GM15510 (cell line): ENCODE measurements around the gene MDGA2.

Experiments
- POLR2A ChIP-seq: IDR thresholded peaks from 3 replicates; pipeline ENCODE4 v1.6.1; 2011; ENCODE audit warnings: borderline replicate concordance; ENCODE audit not compliant: insufficient read length; ENCODE audit errors: extremely low read depth

Gene MDGA2

DNA sequence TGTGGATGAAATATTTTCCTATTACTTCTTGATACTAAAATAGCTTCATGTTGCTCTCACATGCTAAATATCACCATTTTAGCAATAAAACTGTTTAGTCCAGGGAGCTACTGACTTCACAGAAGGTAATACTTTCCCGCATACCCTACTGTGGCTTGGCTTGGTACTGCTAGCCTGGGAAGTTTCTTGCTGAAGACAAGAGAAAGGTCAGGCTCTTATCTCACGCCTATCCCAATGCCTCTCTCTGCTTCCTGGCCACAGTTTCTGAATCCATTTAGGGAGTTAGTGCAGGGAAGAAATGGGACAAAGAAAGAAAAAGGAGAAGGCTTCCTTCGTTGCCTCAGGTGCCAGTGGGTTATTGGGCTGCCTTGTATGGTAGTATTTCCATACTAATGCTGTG, 228.3 kb downstream of the MDGA2 start:
- no peak for TF ChIP-seq POLR2A

DNA sequence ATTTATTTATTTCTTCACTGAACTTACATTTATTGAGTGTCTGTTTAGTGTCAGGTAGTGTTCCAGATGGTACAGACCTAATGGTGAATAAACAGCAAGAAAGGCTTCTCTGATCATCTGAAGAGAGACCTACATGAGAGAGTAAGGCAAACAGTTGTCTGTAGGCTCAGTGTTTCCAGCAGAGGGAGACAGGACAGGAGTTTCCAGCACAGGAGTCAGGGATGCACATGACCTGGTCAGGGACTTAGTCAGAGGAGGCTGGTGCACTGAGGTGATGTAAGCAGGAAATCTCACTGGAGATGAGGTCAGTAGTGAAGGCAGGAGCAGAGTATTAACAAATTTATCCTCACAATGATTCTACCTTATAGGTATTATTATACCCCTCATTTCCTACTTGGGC, 233.2 kb downstream of the MDGA2 start:
- no peak for TF ChIP-seq POLR2A

DNA sequence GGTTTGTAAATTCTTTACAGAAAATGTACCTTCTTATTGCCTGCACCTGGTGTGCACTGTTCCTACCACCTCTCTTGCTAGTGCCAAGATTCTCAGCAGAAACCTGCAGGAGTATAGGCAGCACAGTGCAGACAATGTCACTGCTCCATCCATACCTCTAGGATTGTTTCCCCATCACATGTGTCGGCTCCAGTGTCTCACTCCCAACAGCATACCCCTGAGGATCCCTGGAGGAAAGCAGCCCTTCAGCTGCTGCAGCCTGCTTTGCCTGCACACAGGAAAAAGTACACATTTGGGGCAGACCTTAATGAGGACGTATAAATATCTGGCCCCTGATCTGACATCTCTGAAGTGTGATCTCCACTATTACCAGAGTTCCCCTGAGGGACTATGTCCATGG, 235.5 kb downstream of the MDGA2 start:
- no peak for TF ChIP-seq POLR2A

DNA sequence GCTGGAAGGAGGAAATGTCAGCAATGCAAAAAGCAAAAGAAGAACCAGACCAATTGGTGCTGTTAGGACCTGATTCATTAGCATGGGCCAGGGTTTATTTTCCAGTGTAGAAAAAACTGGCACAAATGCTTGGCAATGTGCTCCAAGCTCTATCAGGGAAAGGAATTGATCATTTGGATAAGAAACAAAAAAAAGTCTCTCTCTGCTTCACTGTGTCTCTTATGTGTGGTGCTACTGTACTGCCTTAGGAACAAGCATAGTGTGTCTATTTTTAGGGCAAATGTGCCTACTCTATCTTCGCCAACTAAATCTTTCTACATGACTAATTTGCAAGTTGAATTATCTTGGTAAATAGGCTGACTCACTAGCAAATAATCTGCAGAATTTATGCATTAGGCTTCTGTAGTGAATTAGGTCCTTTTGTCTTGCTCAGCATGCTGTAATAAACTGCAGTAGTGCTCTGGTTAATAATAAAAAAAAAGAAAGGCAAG, 236.7 kb downstream of the MDGA2 start:
- no peak for TF ChIP-seq POLR2A

DNA sequence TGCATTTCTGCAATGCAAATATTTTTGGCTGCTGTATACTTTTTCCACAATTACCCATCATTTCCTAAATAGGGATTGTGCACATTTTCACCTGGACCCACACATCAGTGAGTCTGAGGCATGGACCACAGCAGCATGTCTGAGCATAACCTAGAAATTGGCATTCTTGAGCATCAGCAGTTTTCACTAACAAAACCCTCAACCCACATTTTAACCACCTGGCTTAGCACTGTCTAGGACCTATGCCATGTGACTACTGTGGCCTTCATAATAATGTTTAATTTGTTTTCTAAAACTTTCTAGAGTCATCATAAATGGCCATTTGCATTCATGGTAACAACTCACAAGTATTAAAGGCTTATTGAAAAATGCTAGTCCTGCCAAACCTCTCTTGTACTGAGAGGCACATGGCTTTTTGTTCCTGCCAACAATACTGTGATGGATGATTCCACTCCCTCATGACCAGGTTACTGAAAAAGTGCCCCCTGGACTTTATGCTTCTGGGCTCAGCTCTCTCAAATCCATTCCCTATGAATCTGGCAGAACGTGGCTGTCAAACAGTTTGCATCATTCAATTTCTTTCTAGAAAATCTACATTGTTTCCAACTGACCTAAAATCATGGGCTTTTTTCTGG, 240.0 kb downstream of the MDGA2 start:
- TF ChIP-seq POLR2A: no peak

DNA sequence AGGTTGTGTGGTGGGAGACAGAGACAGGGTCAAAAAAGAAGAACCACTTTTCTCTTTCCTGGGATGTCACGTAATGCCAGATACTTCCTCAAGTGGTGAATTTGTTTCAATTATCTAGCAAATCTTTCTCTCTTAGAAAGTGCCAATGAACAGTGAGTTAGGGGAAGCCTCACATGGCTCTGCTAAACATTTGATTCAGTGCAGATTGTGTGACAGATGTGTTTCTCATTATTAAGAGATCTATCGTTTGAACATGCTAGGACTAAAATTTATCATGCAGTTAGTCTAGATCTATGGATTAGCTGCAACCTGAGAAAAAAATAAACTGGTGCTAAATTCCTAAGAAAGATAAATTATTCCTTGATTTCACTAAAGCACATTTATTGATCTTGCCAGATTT, 247.8 kb downstream of the MDGA2 start:
- no peak for TF ChIP-seq POLR2A

DNA sequence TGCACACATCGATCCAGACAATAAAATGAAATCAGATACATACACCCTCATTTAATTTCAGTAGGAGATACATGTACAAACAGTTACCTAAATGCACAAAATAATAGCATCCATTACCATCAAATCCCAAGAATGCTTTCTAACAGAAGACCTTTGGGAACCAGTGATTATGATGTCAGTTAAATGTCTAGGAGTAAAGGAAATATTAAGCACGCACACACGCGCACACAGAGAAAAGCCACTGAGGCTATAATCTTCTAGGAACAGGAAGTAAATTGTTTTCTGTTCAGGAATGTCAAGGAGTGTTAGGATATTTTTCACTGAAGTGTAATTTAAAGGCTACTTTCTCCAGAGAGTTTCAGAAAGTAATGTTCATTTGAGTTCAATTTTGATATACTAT, 250.1 kb downstream of the MDGA2 start:
- no peak for TF ChIP-seq POLR2A

DNA sequence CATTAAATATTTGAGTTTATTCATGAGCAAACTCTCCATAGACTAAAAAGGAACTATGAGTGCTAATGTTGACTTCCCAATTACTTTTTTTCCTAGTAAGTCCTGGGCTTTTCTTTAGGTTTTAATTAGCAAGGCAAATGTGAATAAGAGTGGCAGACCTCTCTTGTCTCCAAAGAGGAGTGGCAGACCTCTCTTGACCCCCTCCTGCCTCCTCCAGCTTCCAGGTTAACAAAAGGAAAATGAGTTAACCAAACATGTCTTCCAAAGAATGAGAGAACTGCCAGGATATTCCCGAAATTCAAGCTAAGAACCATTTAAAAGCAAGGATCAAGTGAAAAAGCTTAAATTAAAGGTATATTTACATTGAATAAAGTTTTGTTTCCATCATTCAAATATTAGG, 253.2 kb downstream of the MDGA2 start:
- no peak for TF ChIP-seq POLR2A

DNA sequence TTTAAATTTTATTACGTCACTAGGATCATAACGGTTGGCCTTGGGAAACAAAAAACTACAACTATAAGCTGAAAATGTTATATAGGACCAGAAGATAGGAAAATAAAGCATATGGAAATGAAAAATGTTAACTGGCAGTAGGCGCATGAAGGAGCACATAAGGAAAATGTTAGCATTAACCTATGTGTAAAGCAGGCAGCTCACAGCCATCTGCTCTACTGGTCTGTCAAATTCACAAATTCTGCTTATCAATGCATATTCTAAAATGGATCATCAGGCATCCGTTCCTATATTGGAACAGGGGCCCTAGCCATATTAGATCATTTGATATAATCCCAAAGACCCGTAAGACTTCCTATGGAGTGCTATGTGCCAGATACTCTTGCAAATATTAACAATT, 263.9 kb downstream of the MDGA2 start:
- TF ChIP-seq POLR2A: no peak

DNA sequence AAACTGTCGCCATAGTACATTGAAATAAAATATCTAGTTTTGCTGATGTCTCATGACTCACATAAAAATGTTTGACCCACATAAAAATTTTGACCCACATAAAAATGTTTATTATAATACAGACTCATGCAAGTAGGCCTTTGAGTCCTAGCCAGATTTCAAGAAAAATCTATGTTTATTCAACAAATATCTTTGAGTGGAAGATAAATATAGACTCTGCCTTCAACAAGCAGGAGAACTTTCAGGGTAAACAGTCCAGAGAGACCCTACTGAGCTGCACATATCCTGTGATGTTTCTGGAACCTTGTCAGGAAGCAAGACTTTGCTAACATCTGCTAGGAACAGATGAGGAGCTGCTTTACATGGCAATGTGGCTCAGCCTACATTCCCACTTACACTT, 283.1 kb downstream of the MDGA2 start:
- TF ChIP-seq POLR2A: no peak

DNA sequence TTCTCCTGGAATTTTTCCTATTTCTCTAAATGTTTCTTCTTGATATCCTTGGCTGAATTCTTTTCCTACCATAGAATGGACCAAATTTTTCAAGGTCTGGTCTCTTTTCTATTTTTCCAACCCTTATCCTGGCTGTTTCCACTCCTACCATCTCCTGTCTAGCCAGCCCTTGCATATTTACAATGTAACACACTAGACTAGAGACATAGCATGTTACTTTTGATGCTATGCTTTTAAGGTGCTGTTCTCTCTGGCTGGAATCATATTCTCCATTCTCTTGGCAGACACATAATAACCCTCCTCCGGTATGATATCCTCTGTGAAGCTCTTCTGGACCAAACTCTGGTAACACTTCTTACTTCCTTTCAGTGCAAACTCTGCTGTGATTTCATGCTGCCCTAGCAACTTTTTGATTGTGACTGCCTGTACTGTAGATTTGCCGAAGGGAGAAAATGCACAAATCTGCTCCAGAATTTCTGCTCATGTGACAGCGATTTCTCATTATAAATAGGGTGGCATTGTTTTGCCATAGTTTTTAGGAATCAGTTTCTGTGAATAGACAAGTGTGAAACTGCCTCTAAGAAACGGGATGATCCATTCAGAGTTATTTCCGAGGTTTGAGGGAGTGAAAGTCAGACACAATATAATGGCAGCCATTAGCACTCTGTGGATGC, 284.4 kb downstream of the MDGA2 start:
- TF ChIP-seq POLR2A: no peak

DNA sequence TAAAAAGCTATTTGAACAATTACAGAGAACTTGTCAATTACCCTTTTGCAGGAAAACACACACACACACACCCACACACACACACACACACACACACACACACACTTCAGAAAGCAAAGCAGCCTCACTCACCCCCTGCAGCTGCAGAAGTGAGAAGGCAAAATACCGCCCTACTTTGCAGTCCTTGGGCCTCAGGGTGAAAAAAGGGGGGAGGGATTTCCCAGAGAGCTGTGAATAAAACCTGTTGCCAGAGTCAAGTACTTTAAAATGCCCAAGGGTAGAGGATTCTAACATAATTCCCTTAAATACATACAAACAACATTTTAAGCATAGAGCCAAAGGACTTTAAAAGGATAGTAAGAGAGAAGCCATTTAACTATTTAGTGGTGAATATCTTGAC, 285.9 kb downstream of the MDGA2 start:
- no peak for TF ChIP-seq POLR2A

DNA sequence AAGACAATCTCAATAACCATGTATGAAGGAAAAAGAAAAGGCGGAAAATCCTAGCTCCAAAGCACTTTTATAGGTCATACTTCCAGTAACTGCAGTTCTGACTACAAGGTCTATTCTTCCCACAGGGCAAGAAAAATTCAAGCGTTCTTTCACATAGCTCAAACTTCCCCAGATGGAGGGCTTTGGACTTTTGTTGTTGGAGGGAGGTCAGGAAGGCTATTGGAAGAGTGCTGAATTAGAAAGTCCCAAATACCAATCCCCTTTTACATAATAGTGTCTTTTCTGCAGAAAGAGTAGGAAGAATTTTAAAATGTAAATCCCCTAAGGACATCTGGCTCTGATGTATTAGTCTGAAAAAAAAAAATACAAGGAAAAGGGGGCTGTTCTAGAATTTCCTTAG, 309.4 kb downstream of the MDGA2 start:
- TF ChIP-seq POLR2A: no peak

DNA sequence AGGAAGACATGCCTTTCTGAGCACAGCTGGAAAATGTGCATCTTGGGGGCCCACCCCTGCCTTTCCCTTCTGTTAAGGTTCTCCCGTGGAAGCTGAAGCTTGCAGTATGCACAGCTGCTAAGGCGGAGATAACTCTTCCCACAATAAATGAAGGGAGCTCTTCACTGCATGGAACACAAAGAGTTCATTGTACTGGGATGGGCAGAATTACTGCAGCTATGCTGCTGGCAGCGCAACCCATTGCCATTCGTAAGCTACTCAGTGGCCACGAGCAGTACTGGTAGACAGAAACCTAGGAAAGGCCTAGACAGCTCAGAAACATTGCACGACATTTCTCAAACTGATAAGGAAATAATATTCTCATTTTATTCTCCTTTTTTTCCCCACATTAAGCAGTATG, 310.2 kb downstream of the MDGA2 start:
- TF ChIP-seq POLR2A: no peak

DNA sequence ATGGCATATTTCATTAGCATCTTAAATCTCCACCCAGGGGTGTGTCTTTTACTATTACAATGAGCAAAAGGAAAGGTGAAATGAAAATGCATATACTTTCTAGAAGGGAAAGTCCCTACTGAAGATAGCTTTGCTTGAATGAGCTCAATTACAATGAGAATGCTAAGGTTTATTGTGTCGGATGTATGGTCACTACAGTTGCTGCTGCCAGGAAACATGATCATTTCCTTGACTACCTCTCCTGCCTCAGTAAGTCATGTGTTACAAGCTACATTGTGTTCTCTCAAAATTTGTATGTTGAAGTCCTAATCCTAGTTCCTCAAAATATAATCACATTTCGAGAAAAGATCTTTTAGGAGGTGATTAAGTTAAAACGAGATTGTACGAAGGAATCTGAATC, 322.2 kb downstream of the MDGA2 start:
- no peak for TF ChIP-seq POLR2A

DNA sequence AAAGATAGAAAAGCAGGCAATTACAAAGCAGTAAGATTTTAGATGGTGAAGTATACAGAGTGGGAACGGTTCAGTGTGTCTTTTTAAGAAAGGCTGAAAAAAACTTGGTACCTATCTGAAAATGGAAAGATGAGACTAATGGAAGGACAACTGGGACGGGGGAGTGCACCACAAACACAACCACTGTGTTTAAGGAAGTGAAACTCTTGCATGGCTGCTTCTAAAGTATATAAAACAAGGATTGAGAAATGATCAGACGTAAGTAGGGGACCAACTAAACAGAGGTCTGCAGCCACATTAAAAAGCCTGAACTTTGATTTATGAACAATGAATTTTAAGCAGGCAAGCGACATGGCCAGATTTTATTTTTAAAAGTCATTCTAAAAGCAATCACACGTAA, 328.6 kb downstream of the MDGA2 start:
- no peak for TF ChIP-seq POLR2A
